Suprapubic skin (tissue), 3 donors: ENCODE results near the gene FOXJ3.

Source experiments
- EP300 ChIP-seq: sonication (generic); formaldehyde crosslinking; IDR thresholded peaks from one replicate; pipeline ENCODE4 v1.6.1; 2017; ENCODE audit warnings: antibody characterized with exemption
- POLR2A ChIP-seq, 2 donors: fragments of 450-650 bp; IDR thresholded peaks; one replicate each; pipeline ENCODE4 v1.6.1; 2017; ENCODE audit warnings: antibody characterized with exemption in 2 of 2, mild to moderate bottlenecking in 2 of 2, moderate library complexity in 2 of 2
- TF ChIP-seq, protein P1 (sequence below), 2 donors: fragments of 200-600 bp in 1 of 2; fragments of 450-650 bp in 1 of 2; sonication (generic) in 1 of 2; IDR thresholded peaks; one replicate each; pipeline ENCODE4 v1.5.1; 2016 to 2019; ENCODE audit warnings: antibody characterized with exemption in 2 of 2, mild to moderate bottlenecking in 1 of 2, moderate library complexity in 1 of 2

DNA sequence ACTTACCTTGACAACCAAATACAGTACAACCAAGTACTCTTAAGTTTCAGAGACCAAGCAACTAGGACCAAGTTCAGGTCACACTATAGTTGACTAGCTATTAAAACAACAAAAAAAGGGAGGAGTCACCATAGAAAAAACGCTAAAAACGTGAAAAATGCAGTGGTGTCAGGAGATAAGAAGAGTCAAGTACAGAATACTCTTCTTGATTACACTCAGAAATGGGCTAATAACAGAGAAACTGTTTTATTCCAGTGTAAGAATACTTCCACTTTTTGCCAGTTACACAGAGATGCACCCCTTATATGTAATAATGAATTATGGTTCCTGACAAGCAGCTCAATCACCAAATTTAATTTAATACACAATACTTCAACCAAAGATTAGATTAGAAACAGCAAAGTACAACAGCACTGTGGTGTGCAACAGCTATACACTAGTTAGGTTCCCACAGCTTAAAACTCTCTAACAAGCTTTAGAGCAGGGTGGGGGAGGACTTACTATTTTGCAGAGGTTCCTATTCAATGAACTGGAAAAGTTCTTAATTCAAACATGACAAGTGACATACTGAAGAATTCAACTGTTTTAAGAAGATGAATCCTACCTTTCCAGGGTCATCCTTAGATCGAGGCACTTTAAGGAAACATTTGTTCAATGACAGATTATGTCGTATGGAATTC lies 70.4 kb downstream of the FOXJ3 start:
- TF ChIP-seq, protein P1, sequence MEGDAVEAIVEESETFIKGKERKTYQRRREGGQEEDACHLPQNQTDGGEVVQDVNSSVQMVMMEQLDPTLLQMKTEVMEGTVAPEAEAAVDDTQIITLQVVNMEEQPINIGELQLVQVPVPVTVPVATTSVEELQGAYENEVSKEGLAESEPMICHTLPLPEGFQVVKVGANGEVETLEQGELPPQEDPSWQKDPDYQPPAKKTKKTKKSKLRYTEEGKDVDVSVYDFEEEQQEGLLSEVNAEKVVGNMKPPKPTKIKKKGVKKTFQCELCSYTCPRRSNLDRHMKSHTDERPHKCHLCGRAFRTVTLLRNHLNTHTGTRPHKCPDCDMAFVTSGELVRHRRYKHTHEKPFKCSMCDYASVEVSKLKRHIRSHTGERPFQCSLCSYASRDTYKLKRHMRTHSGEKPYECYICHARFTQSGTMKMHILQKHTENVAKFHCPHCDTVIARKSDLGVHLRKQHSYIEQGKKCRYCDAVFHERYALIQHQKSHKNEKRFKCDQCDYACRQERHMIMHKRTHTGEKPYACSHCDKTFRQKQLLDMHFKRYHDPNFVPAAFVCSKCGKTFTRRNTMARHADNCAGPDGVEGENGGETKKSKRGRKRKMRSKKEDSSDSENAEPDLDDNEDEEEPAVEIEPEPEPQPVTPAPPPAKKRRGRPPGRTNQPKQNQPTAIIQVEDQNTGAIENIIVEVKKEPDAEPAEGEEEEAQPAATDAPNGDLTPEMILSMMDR (IDR thresholded peaks at IDR 0.05) = no peak
- TF ChIP-seq EP300 (no peak), POLR2A (IDR thresholded peaks at IDR 0.05) (no peak)
